LNCAP (cell line): Measurements from ENCODE around the gene MKLN1.

Experiments
- CTCF ChIP-seq: fragments of 450-650 bp; IDR thresholded peaks from 2 replicates; pipeline ENCODE4 v1.5.1; 2017; ENCODE audit warnings: mild to moderate bottlenecking

Gene MKLN1

GRCh38 chr7:131358636-131359035, 31.0 kb downstream of the MKLN1 start:
- no peak for TF ChIP-seq CTCF

- TF ChIP-seq CTCF = no peak
These were observed 31.6 kb downstream of the MKLN1 start for GRCh38 chr7:131359136-131359776.

GRCh38 chr7:131363719-131364118, 36.0 kb downstream of the MKLN1 start:
- TF ChIP-seq CTCF = no peak

- TF ChIP-seq CTCF = no peak
These were observed 37.2 kb downstream of the MKLN1 start for GRCh38 chr7:131364767-131365344.

- no peak for TF ChIP-seq CTCF
These were observed 38.2 kb downstream of the MKLN1 start for GRCh38 chr7:131365838-131366237.

GRCh38 chr7:131369354-131369753, 41.7 kb downstream of the MKLN1 start:
- TF ChIP-seq CTCF = no peak

GRCh38 chr7:131370523-131370968, 42.9 kb downstream of the MKLN1 start:
- TF ChIP-seq CTCF = no peak
